Loucy (cell line): Measurements from ENCODE around the gene PGBD5.

Experiments
- EZH2phosphoT487 ChIP-seq: fragments of 200-600 bp; IDR thresholded peaks from 2 replicates; pipeline ENCODE4 v1.6.1; 2018; ENCODE audit warnings: antibody characterized with exemption, mild to moderate bottlenecking, moderate library complexity, borderline replicate concordance
- TF ChIP-seq, protein P1 (sequence below): fragments of 200-600 bp; sonication (generic); conservative IDR thresholded peaks from 2 replicates; pipeline ENCODE4 v1.5.1; 2014; ENCODE audit warnings: mild to moderate bottlenecking, antibody characterized with exemption, low read length

- TF ChIP-seq, protein P1, sequence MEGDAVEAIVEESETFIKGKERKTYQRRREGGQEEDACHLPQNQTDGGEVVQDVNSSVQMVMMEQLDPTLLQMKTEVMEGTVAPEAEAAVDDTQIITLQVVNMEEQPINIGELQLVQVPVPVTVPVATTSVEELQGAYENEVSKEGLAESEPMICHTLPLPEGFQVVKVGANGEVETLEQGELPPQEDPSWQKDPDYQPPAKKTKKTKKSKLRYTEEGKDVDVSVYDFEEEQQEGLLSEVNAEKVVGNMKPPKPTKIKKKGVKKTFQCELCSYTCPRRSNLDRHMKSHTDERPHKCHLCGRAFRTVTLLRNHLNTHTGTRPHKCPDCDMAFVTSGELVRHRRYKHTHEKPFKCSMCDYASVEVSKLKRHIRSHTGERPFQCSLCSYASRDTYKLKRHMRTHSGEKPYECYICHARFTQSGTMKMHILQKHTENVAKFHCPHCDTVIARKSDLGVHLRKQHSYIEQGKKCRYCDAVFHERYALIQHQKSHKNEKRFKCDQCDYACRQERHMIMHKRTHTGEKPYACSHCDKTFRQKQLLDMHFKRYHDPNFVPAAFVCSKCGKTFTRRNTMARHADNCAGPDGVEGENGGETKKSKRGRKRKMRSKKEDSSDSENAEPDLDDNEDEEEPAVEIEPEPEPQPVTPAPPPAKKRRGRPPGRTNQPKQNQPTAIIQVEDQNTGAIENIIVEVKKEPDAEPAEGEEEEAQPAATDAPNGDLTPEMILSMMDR: no peak
- no peak for TF ChIP-seq EZH2phosphoT487
Observed at GRCh38 chr1:230312676-230313075, 113.5 kb downstream of the PGBD5 start.
